Osteocyte (in vitro differentiated cells): Measurements from ENCODE around the gene AP3S1. TPM values are rescaled to one million over a fixed set of nuclear protein-coding genes. Genes with fewer than 3 reads are reported as not detected.
"Not testable (repeated sequence)": the region's sequence is repeated elsewhere in the genome, so short reads cannot be mapped to it uniquely, and the experiment has no call there.

ENCODE experiments used
- DNase-seq: peaks from one replicate; pipeline ENCODE4 v3.0.0; 2021; ENCODE audit warnings: mixed read lengths; ENCODE audit not compliant: unreplicated experiment; ENCODE audit errors: extremely low spot score
- H3K27ac Mint-ChIP-seq: one replicate; pipeline ENCODE4 v1.8.0; 2021; ENCODE audit warnings: mild to moderate bottlenecking, mixed read lengths; ENCODE audit not compliant: unreplicated experiment
- H3K27me3 Mint-ChIP-seq: one replicate; pipeline ENCODE4 v1.8.0; 2021; ENCODE audit warnings: mixed read lengths; ENCODE audit not compliant: unreplicated experiment
- H3K36me3 Mint-ChIP-seq: one replicate; pipeline ENCODE4 v1.8.0; 2021; ENCODE audit warnings: mixed read lengths; ENCODE audit not compliant: unreplicated experiment
- H3K4me1 Mint-ChIP-seq: one replicate; pipeline ENCODE4 v1.8.0; 2021; ENCODE audit warnings: mixed read lengths; ENCODE audit not compliant: unreplicated experiment
- H3K4me3 Mint-ChIP-seq: one replicate; pipeline ENCODE4 v1.8.0; 2021; ENCODE audit warnings: mild to moderate bottlenecking, moderate library complexity, mixed read lengths; ENCODE audit not compliant: unreplicated experiment
- H3K9me3 Mint-ChIP-seq: one replicate; pipeline ENCODE4 v1.8.0; 2021; ENCODE audit warnings: mixed read lengths; ENCODE audit not compliant: unreplicated experiment
- total RNA-seq: library from RNA; stranded (reverse); gene quantifications from 2 replicates; pipeline ENCODE4 v1.2.1, GENCODE V29; 2021
- TF ChIP-seq, protein P1 (sequence below): fragments of 200-600 bp; sonication (generic); IDR thresholded peaks from 2 replicates; pipeline ENCODE4 v1.5.0; 2021; ENCODE audit warnings: antibody characterized with exemption, mild to moderate bottlenecking, moderate library complexity

Gene AP3S1
- total RNA-seq, 1 donor from 2014 or later = 102 TPM

DNA sequence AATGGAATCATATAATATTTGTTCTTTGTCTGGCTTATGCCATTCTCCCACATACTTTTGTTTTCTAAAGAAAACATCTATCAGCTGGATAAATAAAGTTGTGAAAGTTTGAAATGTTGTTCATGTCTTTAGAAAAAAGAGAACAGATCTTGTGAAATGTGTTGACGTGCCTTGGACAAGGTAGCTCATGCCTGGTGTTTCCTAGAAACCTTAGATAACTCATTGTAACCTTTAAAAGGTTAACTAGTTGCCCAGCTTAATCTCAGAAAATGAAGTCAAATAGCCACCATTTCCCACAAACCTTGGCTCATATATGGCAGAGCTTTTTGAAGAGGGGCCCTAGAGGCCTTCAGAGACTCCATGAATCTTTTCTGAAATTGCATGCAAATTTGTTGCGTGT is 40.6 kb upstream of the AP3S1 start:
- H3K27ac Mint-ChIP-seq = no peak overlapping the region

DNA sequence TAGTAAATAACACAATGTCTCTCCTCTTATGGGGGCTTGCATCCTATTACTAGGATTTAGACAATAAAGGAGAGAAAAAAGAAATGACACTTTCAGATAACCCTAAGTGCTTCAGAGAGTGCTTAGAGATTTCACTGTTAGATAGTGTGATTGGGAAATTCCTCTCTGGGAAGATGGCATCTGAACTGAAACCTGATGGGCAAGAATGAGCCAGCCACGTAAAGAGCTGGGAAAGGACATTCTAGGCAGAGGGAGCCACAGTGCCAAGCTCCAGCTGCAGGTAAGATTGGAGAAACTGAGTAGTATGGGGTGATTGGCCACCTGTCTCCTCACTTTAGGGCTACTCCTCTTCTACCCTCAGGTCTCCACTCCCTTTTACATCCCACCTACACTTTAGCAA is 39.8 kb upstream of the AP3S1 start:
- Mint-ChIP-seq H3K36me3 (peaks cover 3% of the 10 kb centered on the region), H3K27ac (no peak overlapping the region), H3K27me3 (no peaks in the 10 kb centered on the region), H3K4me1 (peaks cover 4% of the 10 kb centered on the region), H3K9me3 (no peaks in the 10 kb centered on the region), H3K4me3 (no peak overlapping the region)
- TF ChIP-seq, protein P1, sequence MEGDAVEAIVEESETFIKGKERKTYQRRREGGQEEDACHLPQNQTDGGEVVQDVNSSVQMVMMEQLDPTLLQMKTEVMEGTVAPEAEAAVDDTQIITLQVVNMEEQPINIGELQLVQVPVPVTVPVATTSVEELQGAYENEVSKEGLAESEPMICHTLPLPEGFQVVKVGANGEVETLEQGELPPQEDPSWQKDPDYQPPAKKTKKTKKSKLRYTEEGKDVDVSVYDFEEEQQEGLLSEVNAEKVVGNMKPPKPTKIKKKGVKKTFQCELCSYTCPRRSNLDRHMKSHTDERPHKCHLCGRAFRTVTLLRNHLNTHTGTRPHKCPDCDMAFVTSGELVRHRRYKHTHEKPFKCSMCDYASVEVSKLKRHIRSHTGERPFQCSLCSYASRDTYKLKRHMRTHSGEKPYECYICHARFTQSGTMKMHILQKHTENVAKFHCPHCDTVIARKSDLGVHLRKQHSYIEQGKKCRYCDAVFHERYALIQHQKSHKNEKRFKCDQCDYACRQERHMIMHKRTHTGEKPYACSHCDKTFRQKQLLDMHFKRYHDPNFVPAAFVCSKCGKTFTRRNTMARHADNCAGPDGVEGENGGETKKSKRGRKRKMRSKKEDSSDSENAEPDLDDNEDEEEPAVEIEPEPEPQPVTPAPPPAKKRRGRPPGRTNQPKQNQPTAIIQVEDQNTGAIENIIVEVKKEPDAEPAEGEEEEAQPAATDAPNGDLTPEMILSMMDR = no peak
- DNase-seq = no peak

More for the DNA sequence above, 40.6 kb upstream of the AP3S1 start:
- no peak overlapping the region for H3K4me3 Mint-ChIP-seq
- no peaks in the 10 kb centered on the region for H3K9me3 Mint-ChIP-seq
- H3K4me1 Mint-ChIP-seq = peaks cover 4% of the 10 kb centered on the region
- H3K36me3 Mint-ChIP-seq = peaks cover 3% of the 10 kb centered on the region
- no peak for DNase-seq
- H3K27me3 Mint-ChIP-seq = no peaks in the 10 kb centered on the region
- TF ChIP-seq, protein P1 = no peak

DNA sequence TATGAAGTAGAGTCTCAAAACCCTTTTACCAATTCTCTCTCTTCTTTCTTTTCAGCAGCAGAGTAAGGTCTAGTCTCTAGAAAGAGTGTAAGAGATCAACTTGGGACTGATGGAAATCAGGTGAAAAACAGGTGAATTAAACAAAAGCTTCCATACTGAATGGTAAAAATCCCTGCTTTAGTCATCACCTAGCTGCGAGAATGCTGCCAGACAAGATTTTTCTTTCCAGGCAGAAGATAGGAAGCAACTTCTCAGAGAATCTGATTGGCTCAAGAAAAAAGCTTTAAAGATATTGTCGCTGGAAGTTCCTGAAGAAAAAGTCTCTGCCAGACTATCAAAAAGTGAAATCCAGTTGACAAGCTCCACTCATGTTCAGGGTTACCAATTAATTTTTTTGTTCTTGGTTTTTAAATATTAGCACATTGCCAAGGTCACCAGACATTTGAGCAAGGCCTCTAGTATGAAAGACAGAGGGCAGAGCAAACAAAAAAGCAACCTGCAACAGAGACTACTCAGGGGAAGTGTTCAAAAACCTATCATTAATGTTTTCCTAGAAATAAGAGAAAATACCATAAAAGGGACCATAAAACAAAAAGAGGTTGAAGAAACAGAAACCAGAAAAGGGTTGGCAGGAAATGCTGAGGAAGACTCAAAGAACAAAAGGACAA is 34.6 kb upstream of the AP3S1 start:
- Mint-ChIP-seq H3K27me3 (no peaks in the 10 kb centered on the region), H3K9me3 (no peaks in the 10 kb centered on the region)
- TF ChIP-seq, protein P1 = no peak

DNA sequence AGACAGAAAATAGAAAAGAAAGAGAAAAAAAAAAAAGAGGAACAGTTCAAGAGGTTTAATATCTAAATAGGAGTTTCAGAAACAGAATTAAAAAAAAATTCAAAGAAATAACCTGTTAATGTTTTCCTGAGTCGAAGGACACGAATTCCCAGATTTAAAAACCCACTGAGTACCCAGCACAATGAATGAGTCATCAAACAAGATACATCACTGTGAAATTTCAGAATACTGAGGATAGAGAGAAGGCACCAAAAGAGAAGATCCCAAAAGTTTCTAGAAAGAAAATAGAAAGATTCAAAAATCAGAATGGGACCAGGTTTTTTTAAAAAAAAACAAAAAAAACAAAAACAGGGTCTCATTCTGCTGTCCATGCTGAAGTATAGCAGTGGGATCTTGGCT is 34.1 kb upstream of the AP3S1 start:
- H3K27me3 Mint-ChIP-seq = no peaks in the 10 kb centered on the region
- no peak for DNase-seq
- H3K27ac Mint-ChIP-seq = no peak overlapping the region
- H3K36me3 Mint-ChIP-seq = peaks cover 9% of the 10 kb centered on the region
- no peak overlapping the region for H3K4me3 Mint-ChIP-seq
- no peaks in the 10 kb centered on the region for H3K9me3 Mint-ChIP-seq
- peaks cover 12% of the 10 kb centered on the region for H3K4me1 Mint-ChIP-seq
- TF ChIP-seq, protein P1 = no peak

More for the DNA sequence above, 34.6 kb upstream of the AP3S1 start:
- H3K36me3 Mint-ChIP-seq = peaks cover 9% of the 10 kb centered on the region
- no peak overlapping the region for H3K27ac Mint-ChIP-seq
- H3K4me1 Mint-ChIP-seq = peaks cover 12% of the 10 kb centered on the region
- no peak overlapping the region for H3K4me3 Mint-ChIP-seq
- DNase-seq = no peak

DNA sequence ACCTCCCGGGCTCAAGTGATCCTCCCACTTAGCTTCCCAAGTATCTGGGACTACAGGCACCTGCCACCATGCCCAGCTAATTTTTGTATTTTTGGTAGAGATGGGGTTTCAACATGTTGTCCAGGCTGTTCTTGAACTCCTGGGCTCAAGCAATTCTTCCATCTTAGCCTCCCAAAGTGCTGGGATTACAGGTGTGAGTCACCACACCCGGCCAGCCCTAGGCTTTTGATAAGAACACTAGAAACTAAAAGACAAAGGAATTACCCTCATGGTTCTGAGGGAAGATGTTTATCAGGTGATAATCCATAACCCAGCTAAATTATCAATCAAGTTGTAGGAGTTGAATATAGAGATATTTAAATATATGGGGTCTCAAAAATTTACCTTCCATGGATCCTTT is 33.7 kb upstream of the AP3S1 start:
- H3K27me3 Mint-ChIP-seq, H3K9me3 Mint-ChIP-seq, H3K27ac Mint-ChIP-seq, DNase-seq, H3K4me3 Mint-ChIP-seq: not testable (repeated sequence)
- H3K4me1 Mint-ChIP-seq = peaks cover 12% of the 10 kb centered on the region
- peaks cover 10% of the 10 kb centered on the region for H3K36me3 Mint-ChIP-seq
